Eye (tissue), 1 donor: ENCODE data around the gene LHB.

Experiments
- DNase-seq: peaks from one replicate; pipeline ENCODE4 v3.0.0-alpha.2; 2015

The LHB gene

DNA sequence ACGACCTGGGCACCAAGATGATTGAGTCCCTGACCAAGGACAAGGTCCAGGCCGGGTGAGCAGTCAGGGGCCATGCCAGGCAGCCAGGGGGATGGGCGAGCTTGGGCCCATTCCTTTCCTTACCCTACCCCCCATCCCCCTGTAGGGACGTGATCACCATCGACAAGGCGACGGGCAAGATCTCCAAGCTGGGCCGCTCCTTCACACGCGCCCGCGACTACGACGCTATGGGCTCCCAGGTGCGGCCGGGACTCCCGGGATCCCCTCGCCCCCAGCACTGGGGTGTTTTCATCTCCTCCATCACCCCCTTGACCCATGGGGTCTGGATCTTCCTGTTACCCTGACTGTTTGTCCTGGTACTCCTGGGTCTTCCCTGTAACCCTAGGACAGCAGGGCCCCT lies 7.1 kb downstream of the LHB start:
- no peak for DNase-seq

DNA sequence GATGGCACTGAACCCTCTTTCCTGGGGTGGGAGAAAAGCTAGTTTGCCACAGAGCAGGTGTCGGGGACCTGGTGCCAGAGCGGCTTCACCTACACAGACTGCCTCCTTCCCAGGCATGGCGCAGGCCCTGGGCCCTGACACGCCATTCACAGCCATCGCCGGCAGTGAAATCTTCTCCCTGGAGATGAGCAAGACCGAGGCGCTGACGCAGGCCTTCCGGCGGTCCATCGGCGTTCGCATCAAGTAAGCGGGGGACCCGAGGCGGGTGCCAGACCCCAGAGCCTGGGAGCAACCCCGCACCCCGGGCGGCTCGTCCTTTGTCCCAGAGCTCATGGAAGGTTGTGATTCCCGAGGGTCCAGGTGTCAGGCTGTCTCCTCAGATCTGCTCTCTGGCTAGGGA lies 10.0 kb downstream of the LHB start:
- DNase-seq, result no peak

DNA sequence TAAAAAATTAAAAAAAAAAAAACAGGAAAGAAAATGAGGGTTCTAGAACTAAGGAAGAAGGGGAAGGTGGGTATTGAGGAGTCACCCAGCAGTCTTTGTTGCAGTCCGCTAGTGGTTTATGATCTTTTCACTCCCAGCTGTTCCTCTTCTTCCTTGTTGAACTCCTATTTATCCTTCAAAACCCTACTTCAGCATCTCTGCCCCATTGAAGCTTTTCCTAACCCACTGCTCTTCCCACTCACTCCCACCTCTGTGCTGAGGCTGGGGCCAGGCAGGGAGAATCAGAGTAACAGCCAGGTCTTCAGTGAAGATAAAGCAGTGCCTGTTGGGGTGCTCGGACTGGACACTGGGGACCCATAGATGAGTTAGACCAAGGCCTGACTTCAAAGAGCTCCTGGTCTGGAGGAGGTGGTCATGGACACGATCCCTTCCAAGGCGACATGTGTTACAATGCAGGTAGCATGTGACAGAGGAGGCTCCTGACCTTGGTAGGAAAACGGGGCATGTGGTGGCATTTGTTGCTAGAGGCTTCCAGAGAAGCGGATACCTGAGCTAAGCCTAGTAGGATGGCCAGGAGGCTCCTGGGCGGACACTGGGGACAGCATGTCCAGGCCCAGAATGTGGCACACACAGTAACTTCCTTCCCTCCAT lies 11.8 kb downstream of the LHB start:
- no peak for DNase-seq

- DNase-seq, result no peak
Observed at GRCh38 chr19:49004133-49004532, 12.8 kb downstream of the LHB start.

- DNase-seq, result peak; percentile 86
Observed at GRCh38 chr19:48999481-49000325, 17.2 kb downstream of the LHB start.

DNA sequence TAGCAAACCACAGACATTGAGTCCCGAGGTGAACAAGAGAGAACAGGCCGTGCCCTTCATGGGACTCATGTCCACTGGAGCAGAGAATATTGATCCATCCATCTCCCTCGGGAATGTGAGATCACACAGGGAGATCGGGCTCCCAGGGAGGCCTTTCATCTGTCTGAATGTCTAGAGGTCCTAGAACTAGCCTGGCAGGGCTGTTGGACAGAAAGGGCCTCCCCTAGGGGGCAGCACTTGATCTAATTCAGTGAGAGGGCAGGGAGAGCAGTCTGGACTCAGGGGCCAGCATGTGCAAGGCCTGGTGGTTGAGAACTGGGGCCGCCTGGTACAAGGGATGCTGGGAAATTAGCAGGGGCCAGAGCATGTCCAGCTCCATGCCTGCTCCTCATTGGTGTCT lies 18.9 kb downstream of the LHB start:
- DNase-seq, result peak; percentile 58

DNA sequence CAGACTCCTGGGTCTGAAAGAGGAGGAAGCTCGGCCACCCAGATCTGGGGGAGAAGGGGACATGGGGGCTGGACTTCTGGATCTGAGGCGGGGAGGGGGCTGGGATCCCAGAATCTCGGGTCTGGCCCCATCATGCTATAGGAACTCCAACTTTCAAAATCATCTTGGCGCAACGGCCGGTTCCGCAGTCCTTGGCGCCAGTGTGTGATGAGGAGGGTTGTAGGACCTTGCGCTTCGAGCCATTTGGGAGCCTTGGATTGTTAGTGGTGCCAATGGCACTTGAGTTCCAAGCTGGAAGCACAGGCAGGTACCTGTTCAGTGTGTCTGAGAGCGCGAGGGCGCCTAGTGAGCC lies 22.9 kb downstream of the LHB start:
- DNase-seq, result no peak

DNA sequence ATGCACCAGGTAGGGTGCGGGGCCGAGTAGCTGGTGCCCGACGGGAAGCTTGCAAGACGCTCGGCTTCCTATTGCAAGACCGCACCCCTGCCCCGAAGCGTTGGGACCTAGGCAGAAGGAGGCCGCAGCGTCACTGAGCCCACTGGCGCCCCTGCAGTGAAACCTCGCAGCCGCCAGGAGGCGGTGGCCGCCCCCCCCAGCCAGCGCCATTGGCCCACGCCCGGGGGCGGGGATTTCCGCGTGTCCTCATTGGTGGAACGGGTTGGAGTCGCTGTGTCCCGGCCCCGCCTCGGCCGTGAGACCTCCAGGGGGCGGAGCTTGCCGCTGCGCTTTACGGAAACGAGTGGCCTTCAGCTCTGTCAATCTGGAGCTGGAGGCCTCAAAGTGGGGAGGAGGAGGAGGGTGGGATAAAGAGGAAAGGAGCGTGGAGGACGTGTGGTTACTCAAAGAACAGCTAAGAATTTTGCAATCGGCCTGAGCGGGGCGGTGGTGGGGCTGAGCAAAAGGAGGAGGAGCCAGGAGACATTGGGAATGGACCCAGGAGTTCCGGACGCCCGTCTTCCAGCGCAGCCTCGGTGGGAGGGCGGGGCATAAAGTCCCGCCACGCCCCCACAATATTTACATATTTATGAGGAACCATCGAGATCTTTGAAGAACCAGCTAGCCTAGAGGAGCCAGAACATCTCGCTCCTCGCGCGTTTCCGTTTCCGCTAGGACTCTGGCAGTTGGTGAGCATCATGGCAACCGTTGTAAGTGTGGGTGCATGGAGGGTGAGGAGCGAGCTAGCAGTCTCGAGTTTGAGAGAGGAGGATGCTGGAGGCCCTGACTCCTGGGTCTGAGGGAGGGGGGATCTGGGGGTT lies 23.5 kb downstream of the LHB start, which contains the start of the genes GYS1 and RUVBL2:
Gene GYS1 (minus strand): TSS at position 135 of the 860 bp plus-strand sequence. CDS start 197 bp downstream, outside the sequence.
Gene RUVBL2 (plus strand): TSS at position 713 of the 860 bp plus-strand sequence. CDS start 25 bp downstream, at position 738.
- peak; percentile 100 for DNase-seq

GRCh38 chr19:48992581-48993174 lies 24.2 kb downstream of the LHB start:
- DNase-seq, result no peak

DNA sequence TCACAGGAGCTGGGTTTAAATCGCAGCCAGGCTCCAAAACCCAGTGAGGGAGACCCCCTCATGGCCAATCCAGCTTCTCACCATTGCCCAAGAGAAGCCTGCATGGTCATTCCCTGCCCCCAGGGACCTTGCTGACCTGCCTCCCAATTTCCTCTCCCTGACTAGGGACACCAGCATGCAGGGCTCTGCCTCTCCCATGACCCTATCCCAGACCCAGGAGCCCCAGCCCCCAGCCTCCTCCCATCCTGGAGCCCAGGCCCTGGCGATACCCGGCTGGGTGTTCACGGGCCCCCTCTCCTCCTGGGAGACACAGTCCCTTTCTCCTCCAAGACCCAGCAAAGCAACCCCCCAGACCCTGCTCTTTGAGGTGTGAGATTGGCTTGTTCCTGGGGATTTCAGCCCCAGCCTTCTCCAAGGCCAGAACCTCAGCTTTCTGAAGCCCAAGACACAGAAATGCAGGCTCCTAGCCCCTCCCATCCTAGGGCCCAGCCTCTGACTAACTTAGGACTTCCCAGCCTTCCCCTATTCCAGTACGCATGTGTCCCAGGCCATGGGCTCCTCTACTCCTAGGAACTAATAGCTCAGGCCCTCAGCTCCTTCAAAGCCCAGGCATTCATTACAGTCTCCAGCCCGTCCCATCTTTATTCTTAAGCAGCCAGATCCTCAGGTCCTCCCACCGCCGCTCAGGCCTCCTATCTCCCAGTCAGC lies 24.9 kb downstream of the LHB start:
- peak; percentile 51 for DNase-seq

GRCh38 chr19:48991011-48991609 lies 25.8 kb downstream of the LHB start:
- DNase-seq, result no peak

DNA sequence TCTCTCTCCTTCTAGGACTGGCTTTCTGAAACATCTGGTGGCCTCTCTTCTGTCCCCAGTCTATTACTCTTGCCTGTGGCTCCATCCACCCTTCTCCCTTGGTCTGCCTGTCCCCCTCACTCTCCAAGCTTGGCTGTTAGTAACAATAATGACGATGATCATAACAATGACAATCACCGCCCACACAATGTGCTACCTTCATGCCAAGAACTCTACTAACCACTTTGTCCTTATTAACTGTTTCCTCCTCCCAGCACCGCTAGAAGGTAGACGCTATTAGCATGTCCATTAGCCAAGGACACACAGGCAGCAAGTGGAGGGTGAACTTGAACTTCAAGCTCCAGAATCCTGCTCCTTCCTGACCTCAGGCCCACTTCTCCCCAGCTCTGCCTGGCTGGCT lies 26.5 kb downstream of the LHB start:
- no peak for DNase-seq

DNA sequence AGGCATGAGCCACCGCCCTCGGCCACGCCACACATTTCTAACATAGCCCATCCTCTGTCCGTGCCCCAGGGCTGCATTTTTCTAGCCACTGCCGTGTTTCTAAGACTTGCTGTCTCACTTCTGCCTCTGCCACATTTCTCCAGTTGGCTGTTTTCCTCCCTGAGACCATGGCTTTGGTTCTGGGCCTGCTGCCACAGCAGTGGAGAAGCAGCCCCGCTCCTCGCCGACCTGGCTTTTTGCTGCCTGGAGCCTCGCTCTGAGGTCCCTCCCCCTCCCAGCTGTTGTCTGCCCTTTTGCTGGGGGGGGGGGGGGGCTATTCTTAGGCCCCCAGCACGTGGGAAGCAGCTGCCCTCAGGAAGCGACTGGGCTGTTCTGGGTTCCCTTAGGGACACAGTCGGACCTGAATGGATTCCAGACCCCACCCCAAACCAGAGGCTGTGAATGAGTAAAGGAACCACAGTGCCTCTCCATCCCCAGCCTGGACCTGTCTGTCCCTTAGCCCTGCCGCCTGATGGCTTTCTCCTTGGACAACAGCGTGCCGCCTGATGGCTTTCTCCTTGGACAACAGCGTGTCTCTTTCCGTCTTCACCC lies 27.1 kb downstream of the LHB start:
- no peak for DNase-seq

DNA sequence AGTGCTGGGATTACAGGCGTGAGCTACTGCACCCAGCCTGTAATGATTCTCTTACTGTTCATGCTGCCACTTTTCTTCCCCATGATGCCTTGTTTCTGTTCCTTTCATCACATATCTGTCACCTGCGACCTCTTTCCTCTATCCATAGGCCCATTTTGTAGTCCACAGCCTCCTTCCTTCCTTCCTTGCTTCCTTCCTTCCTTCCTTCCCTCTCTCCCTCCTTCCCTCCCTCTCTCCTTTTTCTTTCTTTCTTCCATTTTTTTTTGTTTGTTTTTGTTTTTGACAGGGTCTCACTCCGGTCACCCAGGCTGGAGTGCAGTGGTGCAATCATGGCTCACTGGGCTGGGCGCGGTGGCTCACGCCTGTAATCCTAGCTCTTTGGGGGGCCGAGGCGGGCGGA lies 28.0 kb downstream of the LHB start:
- no peak for DNase-seq

GRCh38 chr19:48988286-48988685 lies 28.6 kb downstream of the LHB start:
- DNase-seq, result no peak

DNA sequence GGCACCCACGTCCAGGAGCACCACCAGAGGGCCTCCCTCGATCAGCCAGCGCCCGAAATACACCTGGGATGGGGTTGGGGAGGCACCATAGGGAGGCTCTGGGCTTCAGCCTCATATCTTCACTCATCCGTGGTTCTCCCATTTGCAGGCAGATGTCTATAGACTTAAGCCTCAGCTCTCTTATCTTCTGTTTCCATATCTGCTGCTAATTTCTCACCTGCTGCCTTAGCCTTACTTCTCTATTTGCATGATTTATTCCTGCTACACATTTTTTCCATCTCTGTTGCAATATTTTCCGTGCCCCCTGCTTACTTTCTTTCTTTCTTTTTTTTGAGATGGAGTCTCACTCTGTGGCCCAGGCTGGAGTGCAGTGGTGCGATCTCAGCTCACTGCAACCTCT lies 29.6 kb downstream of the LHB start:
- DNase-seq, result no peak

- no peak for DNase-seq
Observed at GRCh38 chr19:48986211-48986610, 30.7 kb downstream of the LHB start.

DNA sequence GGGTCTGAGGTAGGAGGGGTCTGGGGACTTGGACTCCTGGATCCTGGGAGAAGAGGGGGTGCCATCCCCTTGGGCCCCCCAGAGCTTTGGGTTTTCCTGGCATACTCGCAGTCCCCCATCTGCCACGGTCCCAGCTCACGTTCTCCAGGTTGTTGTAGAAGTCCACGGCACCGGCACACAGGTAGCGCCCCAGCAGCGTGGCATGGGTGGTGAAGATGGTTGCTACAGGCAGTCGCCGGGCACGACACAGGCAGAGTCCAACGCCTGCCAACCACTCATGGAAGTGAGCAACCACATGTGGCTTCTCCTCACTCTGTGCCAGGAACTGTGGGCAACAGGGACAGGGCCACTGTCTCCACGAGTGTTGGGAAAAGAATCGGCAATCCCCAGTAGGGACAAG lies 31.2 kb downstream of the LHB start:
- DNase-seq, result no peak

- no peak for DNase-seq
Observed at GRCh38 chr19:48982280-48982679, 34.6 kb downstream of the LHB start.

GRCh38 chr19:48977061-48977460 lies 39.8 kb downstream of the LHB start:
- DNase-seq, result no peak
